SK-N-MC (cell line): ENCODE measurements around the gene DNAJA1.

Source experiments
- EZH2 ChIP-seq: fragments of 200-600 bp; sonication (generic); IDR thresholded peaks from one replicate; pipeline ENCODE4 v1.6.1; 2017; ENCODE audit warnings: antibody characterized with exemption
- POLR2AphosphoS5 ChIP-seq: IDR thresholded peaks from 2 replicates; pipeline ENCODE4 v1.6.1; 2012; ENCODE audit warnings: mild to moderate bottlenecking, low read depth, low read length, borderline replicate concordance

DNA sequence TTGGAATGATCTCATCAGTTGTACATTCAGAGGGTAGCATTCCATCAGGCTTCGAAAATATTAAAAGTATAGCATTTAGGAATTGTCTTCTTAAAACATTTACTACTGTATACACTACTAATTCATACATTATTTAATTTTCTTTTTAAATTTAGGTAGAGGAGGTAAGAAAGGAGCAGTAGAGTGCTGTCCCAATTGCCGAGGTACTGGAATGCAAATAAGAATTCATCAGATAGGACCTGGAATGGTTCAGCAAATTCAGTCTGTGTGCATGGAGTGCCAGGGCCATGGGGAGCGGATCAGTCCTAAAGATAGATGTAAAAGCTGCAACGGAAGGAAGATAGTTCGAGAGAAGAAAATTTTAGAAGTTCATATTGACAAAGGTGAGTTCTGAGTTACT lies 5.2 kb downstream of the DNAJA1 start:
- no peak for TF ChIP-seq EZH2
- no peak for TF ChIP-seq POLR2AphosphoS5
